NT2/D1 (cell line): ENCODE results near the gene NFATC3.

Experiments used
- DNase-seq: peaks from one replicate; pipeline ENCODE4 v3.0.0-alpha.2; 2011; ENCODE audit warnings: low read depth, low spot score
- H3K27me3 ChIP-seq: 2 replicates; pipeline ENCODE4 v1.6.0; 2011; ENCODE audit warnings: mild to moderate bottlenecking; ENCODE audit not compliant: insufficient read length, insufficient read depth
- H3K36me3 ChIP-seq: 2 replicates; pipeline ENCODE4 v1.6.1; 2011; ENCODE audit warnings: mild to moderate bottlenecking, low read length, mixed read lengths; ENCODE audit not compliant: insufficient read depth, insufficient read length
- H3K4me1 ChIP-seq: 2 replicates; pipeline ENCODE4 v1.5.1; 2011; ENCODE audit not compliant: insufficient read depth, insufficient read length
- H3K4me3 ChIP-seq: 2 replicates; pipeline ENCODE4 v1.5.1; 2011; ENCODE audit warnings: low read depth; ENCODE audit not compliant: insufficient read length
- H3K9ac ChIP-seq: 2 replicates; pipeline ENCODE4 v1.6.0; 2011; ENCODE audit warnings: low read depth; ENCODE audit not compliant: insufficient read length
- H3K9me3 ChIP-seq: 2 replicates; pipeline ENCODE4 v1.5.1; 2011; ENCODE audit warnings: mild to moderate bottlenecking, low read length; ENCODE audit not compliant: insufficient read depth
- SUZ12 ChIP-seq: IDR thresholded peaks from 2 replicates; pipeline ENCODE4 v1.6.1; 2011; ENCODE audit not compliant: insufficient read length, insufficient read depth; ENCODE audit errors: extremely low read depth
- YY1 ChIP-seq: IDR thresholded peaks from 2 replicates; pipeline ENCODE4 v1.6.1; 2011; ENCODE audit not compliant: insufficient read length, insufficient read depth
- ZNF274 ChIP-seq: IDR thresholded peaks from 2 replicates; pipeline ENCODE4 v1.6.1; 2011; ENCODE audit warnings: mild to moderate bottlenecking, low read depth, low read length

NFATC3 gene

GRCh38 chr16:68234188-68235107, 149.3 kb downstream of the NFATC3 start:
- DNase-seq: no peak

GRCh38 chr16:68235108-68235886, 150.1 kb downstream of the NFATC3 start:
- no peak for DNase-seq

More at GRCh38 chr16:68234188-68235107, 149.3 kb downstream of the NFATC3 start:
- Histone ChIP-seq H3K27me3 (peaks cover 29% of the 10 kb centered on the region), H3K9ac (peak overlapping the region; percentile 87), H3K4me3 (peak overlapping the region; percentile 89), H3K4me1 (peaks cover 8% of the 10 kb centered on the region), H3K9me3 (no peaks in the 10 kb centered on the region), H3K36me3 (peaks cover 34% of the 10 kb centered on the region)
- TF ChIP-seq YY1 (no peak), SUZ12 (no peak), ZNF274 (no peak)

GRCh38 chr16:68235887-68236136, 150.6 kb downstream of the NFATC3 start, which contains the start of gene ESRP2:
Gene ESRP2, minus strand, starts transcription at chr16:68236127. Its CDS starts 82 bp downstream, at chr16:68236045.
- Histone ChIP-seq H3K4me3 (peak within 1 kb of the TSS; percentile 89), H3K9ac (peak within 1 kb of the TSS; percentile 87), H3K36me3 (peaks cover 20% of the 10 kb centered on the region), H3K9me3 (no peaks in the 10 kb centered on the region), H3K27me3 (peaks cover 29% of the 10 kb centered on the region), H3K4me1 (peaks cover 11% of the 10 kb centered on the region)
- no peak for DNase-seq
- TF ChIP-seq SUZ12 (no peak), ZNF274 (no peak), YY1 (no peak)

More at GRCh38 chr16:68235108-68235886, 150.1 kb downstream of the NFATC3 start:
- peak overlapping the region; percentile 89 for H3K4me3 ChIP-seq
- peak overlapping the region; percentile 87 for H3K9ac ChIP-seq
- peak; percentile 25 for TF ChIP-seq SUZ12
- TF ChIP-seq YY1: no peak
- H3K4me1 ChIP-seq: peaks cover 11% of the 10 kb centered on the region
- H3K9me3 ChIP-seq: no peaks in the 10 kb centered on the region
- peaks cover 25% of the 10 kb centered on the region for H3K36me3 ChIP-seq
- peaks cover 29% of the 10 kb centered on the region for H3K27me3 ChIP-seq

- peaks cover 29% of the 10 kb centered on the region for H3K27me3 ChIP-seq
- DNase-seq: no peak
- peaks cover 11% of the 10 kb centered on the region for H3K4me1 ChIP-seq
- peaks cover 15% of the 10 kb centered on the region for H3K36me3 ChIP-seq
- H3K4me3 ChIP-seq: peak overlapping the region; percentile 89
- H3K9ac ChIP-seq: peak overlapping the region; percentile 87
- TF ChIP-seq ZNF274: no peak
- TF ChIP-seq SUZ12: no peak
- no peak for TF ChIP-seq YY1
- H3K9me3 ChIP-seq: no peaks in the 10 kb centered on the region
These were observed 151.1 kb downstream of the NFATC3 start for GRCh38 chr16:68236137-68236825.

- peak overlapping the region; percentile 89 for H3K4me3 ChIP-seq
- peaks cover 10% of the 10 kb centered on the region for H3K36me3 ChIP-seq
- H3K9ac ChIP-seq: peak overlapping the region; percentile 87
- peaks cover 29% of the 10 kb centered on the region for H3K27me3 ChIP-seq
- TF ChIP-seq ZNF274 (no peak), YY1 (no peak), SUZ12 (no peak)
- H3K9me3 ChIP-seq: no peaks in the 10 kb centered on the region
- peaks cover 11% of the 10 kb centered on the region for H3K4me1 ChIP-seq
- no peak for DNase-seq
These were observed 151.7 kb downstream of the NFATC3 start for GRCh38 chr16:68236826-68237242.

- no peak for TF ChIP-seq YY1
- TF ChIP-seq SUZ12: no peak
- no peak for TF ChIP-seq ZNF274
- Histone ChIP-seq H3K36me3 (peaks cover 4% of the 10 kb centered on the region), H3K9me3 (no peaks in the 10 kb centered on the region), H3K4me1 (peaks cover 11% of the 10 kb centered on the region), H3K9ac (peak overlapping the region; percentile 87), H3K4me3 (peak overlapping the region; percentile 89), H3K27me3 (peaks cover 29% of the 10 kb centered on the region)
- DNase-seq: peak; percentile 99
These were observed 152.3 kb downstream of the NFATC3 start for GRCh38 chr16:68237243-68238028.
